Ascending aorta (tissue), 2 donors: ENCODE results near the gene GAPVD1. TPM values are rescaled to one million over a fixed set of nuclear protein-coding genes. Genes with fewer than 3 reads are reported as not detected.

Source experiments
- DNase-seq, 2 donors: peaks; one replicate each; pipeline ENCODE4 v3.0.0-alpha.2; 2019; ENCODE audit warnings: low spot score in 2 of 2
- H3K27ac ChIP-seq, 2 donors: fragments of 200-600 bp; sonication (generic); one replicate each; pipeline ENCODE4 v1.5.1; 2016 to 2017; ENCODE audit warnings: mild to moderate bottlenecking in 1 of 2
- H3K27me3 ChIP-seq: fragments of 200-600 bp; sonication (generic); one replicate; pipeline ENCODE4 v1.5.1; 2017
- H3K36me3 ChIP-seq, 2 donors: fragments of 200-600 bp; sonication (generic); one replicate each; pipeline ENCODE4 v1.5.1; 2016
- H3K4me1 ChIP-seq, 2 donors: fragments of 200-600 bp; sonication (generic); one replicate each; pipeline ENCODE4 v1.5.1; 2016 to 2017; ENCODE audit warnings: mild to moderate bottlenecking in 1 of 2
- H3K4me3 ChIP-seq, 2 donors: fragments of 200-600 bp; sonication (generic); one replicate each; pipeline ENCODE4 v1.5.1; 2016 to 2017; ENCODE audit warnings: mild to moderate bottlenecking in 1 of 2
- H3K9me3 ChIP-seq, 2 donors: fragments of 200-600 bp; sonication (generic); one replicate each; pipeline ENCODE4 v1.5.1; 2016
- intact Hi-C: fragments of 100-400 bp; cut with DNase I; formaldehyde crosslinking; loops from one replicate; pipeline ENCODE4 v1.15.1; 2023
- total RNA-seq: library from RNA; depleted of rRNA; stranded (reverse); fragments of >200 nt; gene quantifications from one replicate; pipeline ENCODE4 v1.1.0, GENCODE V29; 2016
- TF ChIP-seq, protein P1 (sequence below), 3 experiments: fragments of 200-600 bp in 2 of 3; fragments of 450-650 bp in 1 of 3; sonication (generic) in 2 of 3; IDR thresholded peaks; one replicate each; pipeline ENCODE4 v1.5.1; 2016 to 2019; ENCODE audit warnings: antibody characterized with exemption in 3 of 3, mild to moderate bottlenecking in 1 of 3, moderate library complexity in 1 of 3

GAPVD1 gene
- total RNA-seq, 1 donor from 2014 or later, result 18.9 TPM

DNA sequence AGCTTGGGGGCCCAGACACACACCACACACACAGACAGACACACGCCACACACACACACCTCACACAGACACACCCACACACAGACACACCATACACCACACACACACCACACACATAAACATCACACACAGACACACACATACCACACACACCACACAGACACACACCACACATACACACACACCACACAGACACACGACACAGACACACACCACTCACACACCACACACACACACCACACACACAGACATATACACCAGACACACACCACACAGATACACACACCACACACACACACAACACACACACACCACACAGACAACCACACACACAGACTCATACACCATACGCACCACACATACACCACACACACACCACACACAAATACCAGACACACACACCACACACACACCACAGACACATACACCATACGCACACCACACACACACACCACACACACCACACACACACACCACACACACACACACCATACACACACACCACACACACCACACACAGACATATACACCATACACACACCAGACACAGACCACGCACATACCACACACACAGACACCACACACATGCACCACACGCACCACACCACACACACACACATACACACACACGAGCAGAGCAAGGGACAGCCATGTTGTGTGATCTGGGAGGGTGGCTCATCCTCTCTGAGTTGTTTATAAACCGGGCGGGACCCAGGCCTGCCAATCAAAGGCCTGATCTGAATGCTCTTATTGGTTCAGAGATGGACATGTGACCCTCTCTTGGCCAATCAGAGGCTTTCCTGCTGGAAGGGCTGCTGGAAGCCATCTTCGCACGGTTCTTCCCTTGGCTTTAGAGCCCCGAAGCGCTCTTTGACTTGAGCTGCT, 148.3 kb downstream of the GAPVD1 start:
- TF ChIP-seq, protein P1, sequence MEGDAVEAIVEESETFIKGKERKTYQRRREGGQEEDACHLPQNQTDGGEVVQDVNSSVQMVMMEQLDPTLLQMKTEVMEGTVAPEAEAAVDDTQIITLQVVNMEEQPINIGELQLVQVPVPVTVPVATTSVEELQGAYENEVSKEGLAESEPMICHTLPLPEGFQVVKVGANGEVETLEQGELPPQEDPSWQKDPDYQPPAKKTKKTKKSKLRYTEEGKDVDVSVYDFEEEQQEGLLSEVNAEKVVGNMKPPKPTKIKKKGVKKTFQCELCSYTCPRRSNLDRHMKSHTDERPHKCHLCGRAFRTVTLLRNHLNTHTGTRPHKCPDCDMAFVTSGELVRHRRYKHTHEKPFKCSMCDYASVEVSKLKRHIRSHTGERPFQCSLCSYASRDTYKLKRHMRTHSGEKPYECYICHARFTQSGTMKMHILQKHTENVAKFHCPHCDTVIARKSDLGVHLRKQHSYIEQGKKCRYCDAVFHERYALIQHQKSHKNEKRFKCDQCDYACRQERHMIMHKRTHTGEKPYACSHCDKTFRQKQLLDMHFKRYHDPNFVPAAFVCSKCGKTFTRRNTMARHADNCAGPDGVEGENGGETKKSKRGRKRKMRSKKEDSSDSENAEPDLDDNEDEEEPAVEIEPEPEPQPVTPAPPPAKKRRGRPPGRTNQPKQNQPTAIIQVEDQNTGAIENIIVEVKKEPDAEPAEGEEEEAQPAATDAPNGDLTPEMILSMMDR (IDR thresholded peaks at IDR 0.05), result no peak
- DNase-seq, result no peak
- Histone ChIP-seq H3K4me3 (no peak overlapping the region), H3K27ac (no peak overlapping the region), H3K27me3 (peaks cover 5% of the 10 kb centered on the region), H3K36me3 (no peaks in the 10 kb centered on the region), H3K9me3 (no peaks in the 10 kb centered on the region), H3K4me1 (peaks cover 2 to 4% of the 10 kb centered on the region in 2 donors)
- intact Hi-C loops, result loop anchor here (2.0 to 10.0 kb wide), 4 partner anchors 221 to 1085 kb away; no protein-coding TSS in a partner anchor

DNA sequence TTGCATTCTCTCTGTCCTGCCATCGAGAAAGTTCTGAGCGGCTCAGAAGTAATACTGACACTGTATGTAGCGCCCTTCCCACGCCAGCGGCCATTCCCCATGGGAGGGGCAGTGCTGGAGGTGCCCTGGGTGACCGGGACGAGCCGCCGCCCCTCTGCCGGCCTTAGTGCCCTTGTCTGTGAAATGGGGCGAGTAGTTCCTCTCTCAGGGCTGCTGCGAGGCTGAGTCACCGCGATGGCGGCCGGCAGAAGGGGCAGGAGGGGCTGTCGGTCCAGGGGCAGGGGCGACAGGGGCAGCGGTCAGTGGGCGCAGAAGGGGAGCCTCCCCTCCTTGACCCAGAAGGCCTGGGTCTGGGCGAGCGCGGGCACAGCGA, 148.9 kb downstream of the GAPVD1 start:
- Histone ChIP-seq H3K36me3 (no peaks in the 10 kb centered on the region), H3K27ac (no peak overlapping the region), H3K4me1 (peaks cover 2 to 4% of the 10 kb centered on the region in 2 donors), H3K9me3 (no peaks in the 10 kb centered on the region), H3K27me3 (peaks cover 5% of the 10 kb centered on the region), H3K4me3 (no peak overlapping the region)
- intact Hi-C loops, result no loop called here
- DNase-seq, result no peak
- TF ChIP-seq, protein P1 (IDR thresholded peaks at IDR 0.05), result no peak

DNA sequence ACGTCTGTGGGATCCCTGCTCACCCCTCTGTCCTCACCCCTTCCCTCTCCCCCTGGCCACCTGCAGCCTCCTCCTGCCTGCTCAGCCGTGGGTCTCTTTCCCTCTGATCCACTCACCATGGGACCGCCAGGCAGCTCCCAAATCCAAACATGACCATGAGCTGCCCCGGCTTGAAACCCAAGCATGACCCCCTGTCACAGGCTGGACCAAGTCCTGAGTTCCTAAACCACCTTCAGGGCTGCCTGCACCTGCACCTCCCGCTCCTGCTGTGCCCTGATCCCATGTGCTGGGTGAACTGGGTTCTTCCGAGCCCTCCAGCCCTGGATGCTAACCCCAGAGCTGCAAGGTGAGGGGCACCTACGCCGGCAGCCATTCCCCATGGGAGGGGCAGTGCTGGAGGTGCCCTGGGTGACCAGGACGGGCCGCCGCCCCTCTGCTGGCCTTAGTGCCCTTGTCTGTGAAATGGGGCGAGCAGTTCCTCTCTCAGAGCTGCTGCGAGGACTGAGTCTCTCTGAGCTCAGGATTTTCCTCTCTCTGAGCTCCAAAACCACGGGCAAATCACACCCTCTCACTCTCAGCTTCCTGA, 149.6 kb downstream of the GAPVD1 start:
- H3K9me3 ChIP-seq, result no peaks in the 10 kb centered on the region
- DNase-seq, result no peak
- H3K36me3 ChIP-seq, result no peaks in the 10 kb centered on the region
- TF ChIP-seq, protein P1 (IDR thresholded peaks at IDR 0.05), result no peak
- peaks cover 2 to 4% of the 10 kb centered on the region in 2 donors for H3K4me1 ChIP-seq
- no peak overlapping the region for H3K4me3 ChIP-seq
- peaks cover 5% of the 10 kb centered on the region for H3K27me3 ChIP-seq
- H3K27ac ChIP-seq, result no peak overlapping the region
- intact Hi-C loops, result no loop called here

DNA sequence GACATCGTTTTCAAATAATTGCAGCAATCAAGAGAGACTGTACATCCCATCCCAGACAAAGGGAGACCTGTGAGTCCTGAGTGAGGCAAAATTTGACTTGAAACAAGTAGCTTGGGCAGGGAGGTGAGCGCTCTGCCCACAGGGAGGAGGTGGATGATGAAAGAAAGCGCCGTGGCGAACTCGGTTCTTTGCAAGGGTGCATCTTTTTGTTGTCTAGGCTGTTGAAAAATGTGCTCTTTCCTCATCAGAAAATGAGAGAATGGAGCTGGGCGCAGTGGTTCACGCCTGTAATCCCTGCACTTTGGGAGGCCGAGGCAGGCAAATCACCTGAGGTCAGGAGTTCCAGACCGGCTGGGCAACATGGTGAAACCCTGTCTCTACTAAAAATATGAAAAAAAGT, 150.5 kb downstream of the GAPVD1 start:
- TF ChIP-seq, protein P1 (IDR thresholded peaks at IDR 0.05), result no peak
- Histone ChIP-seq H3K4me3 (no peak overlapping the region), H3K27ac (no peak overlapping the region), H3K4me1 (peaks cover 2 to 4% of the 10 kb centered on the region in 2 donors), H3K27me3 (peaks cover 5% of the 10 kb centered on the region), H3K36me3 (no peaks in the 10 kb centered on the region), H3K9me3 (no peaks in the 10 kb centered on the region)
- DNase-seq, result no peak
- intact Hi-C loops, result no loop called here

DNA sequence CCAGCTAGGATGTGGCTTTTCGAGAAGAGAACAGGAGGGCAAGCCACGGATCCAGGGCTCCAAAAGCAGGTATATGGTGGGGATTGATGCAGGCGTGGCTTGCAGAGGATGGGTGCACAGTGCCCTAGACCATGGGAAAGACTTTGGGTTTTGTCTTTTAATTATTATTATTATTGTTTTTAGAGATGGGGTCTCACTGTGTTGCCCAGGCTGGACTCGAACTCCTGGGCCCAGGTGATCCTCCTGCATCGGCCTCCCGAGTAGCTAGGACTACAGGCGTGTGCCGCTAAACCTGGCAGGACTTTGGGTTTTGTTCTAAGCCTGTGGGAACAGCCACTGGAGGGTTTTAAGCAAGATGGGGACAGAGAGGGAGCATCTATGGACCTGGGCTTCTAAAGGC, 152.0 kb downstream of the GAPVD1 start:
- Histone ChIP-seq H3K27ac (no peak overlapping the region), H3K4me3 (no peak overlapping the region), H3K4me1 (no peaks in the 10 kb centered on the region), H3K9me3 (no peaks in the 10 kb centered on the region), H3K27me3 (peaks cover 5% of the 10 kb centered on the region), H3K36me3 (no peaks in the 10 kb centered on the region)
- DNase-seq, result no peak
- TF ChIP-seq, protein P1 (IDR thresholded peaks at IDR 0.05), result no peak
- intact Hi-C loops, result no loop called here
